Panc1 (cell line): ENCODE data around the gene PADI2. TPM values are rescaled to one million over a fixed set of nuclear protein-coding genes. Genes with fewer than 3 reads are reported as not detected.

ENCODE experiments used
- ATAC-seq: fragments of 200-7000 bp; cut with Tn5 transposase; 2 replicates; pipeline ENCODE4 v1.9.1; 2020; ENCODE audit warnings: mild to moderate bottlenecking, moderate library complexity
- BruUV-seq: library from RNA; stranded (reverse); fragments of 400-500 nt; replicated peaks from 2 replicates; lab custom pipeline; 2021; lab: Mats Ljungman, UMichigan
- CTCF ChIA-PET: fragments of 300-600 bp; sonication (Branson Sonifier 250); formaldehyde crosslinking; loops from one replicate; lab custom pipeline; 2022; ENCODE audit warnings: antibody characterized with exemption; lab: Charles Lee
- POLR2A ChIA-PET: fragments of 300-600 bp; sonication (Branson Sonifier 250); formaldehyde crosslinking; loops from one replicate; lab custom pipeline; 2022; ENCODE audit warnings: antibody characterized with exemption; lab: Charles Lee
- DNase-seq: peaks from one replicate; pipeline ENCODE4 v3.0.0-alpha.2; 2010; ENCODE audit warnings: low read depth, low spot score
- H3K27ac ChIP-seq: 2 replicates; pipeline ENCODE4 v1.5.1; 2011; ENCODE audit warnings: mild to moderate bottlenecking, low read length, inconsistent platforms
- H3K27me3 ChIP-seq: fragments of 200-500 bp; sonication (Bioruptor generic); 2 replicates; pipeline ENCODE4 v1.6.0; 2014; ENCODE audit warnings: low read length, inconsistent platforms; ENCODE audit not compliant: control insufficient read depth, insufficient read depth
- H3K36me3 ChIP-seq: fragments of 200-500 bp; sonication (Bioruptor generic); 2 replicates; pipeline ENCODE4 v1.5.1; 2014; ENCODE audit warnings: inconsistent platforms, mild to moderate bottlenecking, low read length, moderate library complexity; ENCODE audit not compliant: control insufficient read depth, insufficient read depth
- H3K4me1 ChIP-seq: 2 replicates; pipeline ENCODE4 v1.5.1; 2011; ENCODE audit warnings: inconsistent platforms, mild to moderate bottlenecking, low read length, moderate library complexity; ENCODE audit not compliant: control insufficient read depth, insufficient read depth
- H3K4me3 ChIP-seq, 2 experiments: 2 replicates each; pipeline ENCODE4 v1.5.1; 2011 to 2012; ENCODE audit warnings: low read depth in 2 of 2, low read length in 2 of 2, mild to moderate bottlenecking in 2 of 2, inconsistent platforms in 1 of 2, moderate library complexity in 1 of 2
- H3K9me3 ChIP-seq: fragments of 200-500 bp; sonication (Bioruptor generic); 2 replicates; pipeline ENCODE4 v1.5.1; 2014; ENCODE audit warnings: low read depth, mild to moderate bottlenecking, inconsistent platforms, low read length, moderate library complexity; ENCODE audit not compliant: control insufficient read depth, insufficient read depth
- CTCF ChIP-seq: fragments of 450-650 bp; IDR thresholded peaks from 2 replicates; pipeline ENCODE4 v1.5.1; 2017; ENCODE audit warnings: mild to moderate bottlenecking
- POLR2AphosphoS5 ChIP-seq: IDR thresholded peaks from 2 replicates; pipeline ENCODE4 v1.6.1; 2012; ENCODE audit warnings: mild to moderate bottlenecking, low read depth, low read length, moderate library complexity
- REST ChIP-seq, 2 experiments: IDR thresholded peaks; 2 replicates each; pipeline ENCODE4 v1.6.1; 2011 to 2012; ENCODE audit warnings: low read depth in 2 of 2, control low read depth in 1 of 2, low read length in 1 of 2, mild to moderate bottlenecking in 1 of 2, moderate library complexity in 1 of 2; ENCODE audit not compliant: insufficient read depth in 1 of 2
- SIN3A ChIP-seq: IDR thresholded peaks from 2 replicates; pipeline ENCODE4 v1.6.1; 2012; ENCODE audit warnings: low read depth, mild to moderate bottlenecking, low read length, moderate library complexity, borderline replicate concordance; ENCODE audit not compliant: insufficient read depth
- TCF7L2 ChIP-seq: IDR thresholded peaks from 2 replicates; pipeline ENCODE4 v1.6.1; 2011; ENCODE audit warnings: mild to moderate bottlenecking, low read depth, low read length, inconsistent platforms
- in situ Hi-C: cut with HindIII; loops from 2 replicates; pipeline ENCODE4 v1.10.0; 2016; ENCODE audit warnings: low sequenced_read_pairs, low pct_unique_long_range_greater_than_20kb
- intact Hi-C: fragments of 100-400 bp; cut with micrococcal nuclease; formaldehyde crosslinking; loops from one replicate; pipeline ENCODE4 v1.10.0; 2022; ENCODE audit not compliant: unreplicated experiment
- total RNA-seq: library from RNA; stranded (reverse); gene quantifications from one replicate; pipeline ENCODE4 v1.2.1, GENCODE V29; 2021; ENCODE audit not compliant: unreplicated experiment

Gene PADI2
- total RNA-seq, 1 experiment from 2014 or later: 507 TPM

DNA sequence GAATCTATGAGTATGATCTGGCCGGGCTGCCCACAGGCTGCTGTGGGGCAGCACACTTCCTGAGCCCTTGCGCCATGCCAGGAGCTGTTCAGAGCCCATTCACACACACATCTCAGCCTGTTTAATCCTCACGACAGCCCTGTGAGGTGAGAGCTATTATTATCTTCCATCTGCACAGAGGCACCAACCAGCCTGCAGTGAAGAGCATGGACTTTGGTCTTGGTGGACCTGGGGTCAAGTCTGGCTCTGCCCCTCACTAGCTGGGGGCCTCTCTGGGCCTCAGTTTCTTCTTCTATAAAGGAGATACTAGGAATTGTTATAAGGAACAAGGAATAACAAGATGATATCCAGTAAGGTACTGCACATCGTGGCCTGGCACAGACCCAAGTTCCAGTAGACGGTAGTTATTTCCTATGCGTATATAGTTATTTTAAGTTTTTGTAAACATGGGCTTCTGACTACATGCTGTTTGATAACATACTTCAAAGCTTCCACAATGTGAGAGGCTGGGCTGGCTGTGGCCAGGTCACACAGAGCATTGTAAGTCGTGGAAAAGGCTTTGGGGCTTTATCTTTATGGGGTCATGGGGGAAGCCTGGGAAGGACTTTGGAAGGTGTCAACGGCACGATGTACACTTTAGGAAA lies 3.4 kb upstream of the PADI2 start:
- no peak for ATAC-seq
- peaks cover 43% of the 10 kb centered on the region for H3K4me1 ChIP-seq
- BruUV-seq: no TSS peak
- POLR2A ChIA-PET: no interaction called here
- no peaks in the 10 kb centered on the region for H3K27me3 ChIP-seq
- CTCF ChIA-PET: interaction anchor here (0.6 to 2.1 kb wide), 2 partner anchors 114 to 139 kb away, joined by 3 to 7 read pairs; no protein-coding TSS in a partner anchor
- H3K36me3 ChIP-seq: no peaks in the 10 kb centered on the region
- no peak for DNase-seq
- H3K4me3 ChIP-seq: no peak overlapping the region
- intact Hi-C loops: no loop called here
- TF ChIP-seq POLR2AphosphoS5: no peak
- TF ChIP-seq TCF7L2: peak; percentile 58
- in situ Hi-C loops: no loop called here
- peak overlapping the region; percentile 77 for H3K27ac ChIP-seq
- H3K9me3 ChIP-seq: no peaks in the 10 kb centered on the region

DNA sequence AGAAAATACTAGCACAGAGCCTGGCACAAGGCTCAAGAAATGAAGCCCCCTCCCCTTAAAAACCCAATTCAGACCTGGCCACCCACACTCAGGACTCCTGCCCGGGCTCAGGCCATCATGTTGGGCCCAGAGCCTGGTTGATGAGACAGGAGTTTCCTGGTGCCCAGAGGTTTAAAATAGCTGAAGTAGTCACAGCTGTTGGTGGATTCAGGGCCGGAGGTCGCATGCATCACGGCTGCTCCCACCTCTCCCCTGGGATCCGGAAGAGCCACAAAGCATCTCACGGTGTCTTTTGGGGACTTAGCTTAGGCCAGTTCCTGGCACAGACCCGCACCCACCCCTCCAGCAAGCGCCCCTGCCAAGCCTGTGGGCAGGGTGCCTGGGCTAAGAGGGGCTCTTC lies 2.6 kb upstream of the PADI2 start:
- Histone ChIP-seq H3K4me1 (peaks cover 46% of the 10 kb centered on the region), H3K9me3 (no peaks in the 10 kb centered on the region), H3K27me3 (no peaks in the 10 kb centered on the region), H3K36me3 (no peaks in the 10 kb centered on the region), H3K4me3 (no peak overlapping the region), H3K27ac (peak overlapping the region; percentile 77)
- no peak for DNase-seq
- ATAC-seq: no peak
- POLR2A ChIA-PET: no interaction called here
- CTCF ChIA-PET: interaction anchor here (0.7 to 2.1 kb wide), 2 partner anchors 115 to 223 kb away, joined by 3 to 7 read pairs; no protein-coding TSS in a partner anchor
- no TSS peak for BruUV-seq
- in situ Hi-C loops (no loop called here), intact Hi-C loops (no loop called here)
- TF ChIP-seq TCF7L2 (no peak), POLR2AphosphoS5 (no peak), SIN3A (no peak), CTCF (no peak), REST (IDR thresholded peaks at IDR 0.05; ENCODE audit: insufficient read depth in 1 of 2, low read depth in 2 of 2, low read length in 1 of 2) (no peak)
